PC-3 (cell line): ENCODE measurements around the gene BRCA1. TPM values are rescaled to one million over a fixed set of nuclear protein-coding genes. Genes with fewer than 3 reads are reported as not detected.

Experiments
- ATAC-seq: fragments of 200-7000 bp; cut with Tn5 transposase; 2 replicates; pipeline ENCODE4 v1.9.1; 2020; ENCODE audit warnings: mild to moderate bottlenecking, moderate library complexity
- BruUV-seq: library from RNA; stranded (reverse); fragments of 400-500 nt; replicated peaks from 2 replicates; lab custom pipeline; 2021; lab: Mats Ljungman, UMichigan
- CTCF ChIA-PET: fragments of 300-600 bp; sonication (Branson Sonifier 250); formaldehyde crosslinking; loops from one replicate; lab custom pipeline; 2022; ENCODE audit warnings: antibody characterized with exemption; lab: Charles Lee
- POLR2A ChIA-PET: fragments of 300-600 bp; sonication (Branson Sonifier 250); formaldehyde crosslinking; loops from one replicate; lab custom pipeline; 2022; ENCODE audit warnings: antibody characterized with exemption; ENCODE audit not compliant: unreplicated experiment; lab: Charles Lee
- DNase-seq: peaks from one replicate; pipeline ENCODE4 v3.0.0-alpha.2; 2015
- H2AFZ ChIP-seq: fragments of 300-600 bp; sonication (generic); 2 replicates; pipeline ENCODE4 v1.6.0; 2016; ENCODE audit warnings: antibody characterized with exemption, low read length
- H3F3A ChIP-seq: fragments of 300-600 bp; sonication (generic); one replicate; pipeline ENCODE4 v1.6.0; 2017; ENCODE audit warnings: antibody characterized with exemption, low read length, control low read depth, mild to moderate bottlenecking; ENCODE audit not compliant: unreplicated experiment
- H3K27ac ChIP-seq: fragments of 300-600 bp; sonication (generic); 2 replicates; pipeline ENCODE4 v1.5.1; 2016; ENCODE audit warnings: mild to moderate bottlenecking, low read length
- H3K27me3 ChIP-seq: fragments of 300-600 bp; sonication (generic); 2 replicates; pipeline ENCODE4 v1.6.1; 2016; ENCODE audit warnings: low read length, mixed read lengths
- H3K36me3 ChIP-seq: fragments of 300-600 bp; sonication (generic); 2 replicates; pipeline ENCODE4 v1.6.1; 2016; ENCODE audit warnings: low read depth, mixed run types, low read length, mixed read lengths
- H3K4me1 ChIP-seq: fragments of 300-600 bp; sonication (generic); 2 replicates; pipeline ENCODE4 v1.5.1; 2016; ENCODE audit warnings: low read length; ENCODE audit not compliant: insufficient read depth
- H3K4me2 ChIP-seq: fragments of 300-600 bp; sonication (generic); 2 replicates; pipeline ENCODE4 v1.6.0; 2016; ENCODE audit warnings: low read length
- H3K4me3 ChIP-seq: fragments of 300-600 bp; sonication (generic); 2 replicates; pipeline ENCODE4 v1.5.1; 2016; ENCODE audit warnings: mild to moderate bottlenecking, low read length, mixed read lengths
- H3K79me2 ChIP-seq: fragments of 300-600 bp; sonication (generic); 2 replicates; pipeline ENCODE4 v1.6.1; 2017; ENCODE audit warnings: low read length, mixed read lengths
- H3K9ac ChIP-seq: fragments of 300-600 bp; sonication (generic); 2 replicates; pipeline ENCODE4 v1.6.0; 2016; ENCODE audit warnings: mild to moderate bottlenecking, low read length
- H3K9me2 ChIP-seq: fragments of 300-600 bp; sonication (generic); replicated peaks from 2 replicates; pipeline ENCODE4 v1.6.1; 2016; ENCODE audit warnings: mixed run types, low read length, mixed read lengths
- H3K9me3 ChIP-seq: fragments of 300-600 bp; sonication (generic); 2 replicates; pipeline ENCODE4 v1.6.1; 2016; ENCODE audit warnings: low read length, mixed read lengths
- H4K20me1 ChIP-seq: fragments of 300-600 bp; sonication (generic); 2 replicates; pipeline ENCODE4 v1.6.1; 2016; ENCODE audit warnings: low read length, mixed read lengths
- EZH2 ChIP-seq: fragments of 300-600 bp; sonication (generic); IDR thresholded peaks from one replicate; pipeline ENCODE4 v1.6.1; 2017; ENCODE audit warnings: antibody characterized with exemption, mild to moderate bottlenecking, low read length; ENCODE audit not compliant: unreplicated experiment
- EZH2phosphoT487 ChIP-seq: fragments of 300-600 bp; sonication (generic); IDR thresholded peaks from 2 replicates; pipeline ENCODE4 v1.6.1; 2018; ENCODE audit warnings: mild to moderate bottlenecking, antibody characterized with exemption, low read length, borderline replicate concordance
- intact Hi-C: fragments of 100-400 bp; cut with micrococcal nuclease; formaldehyde crosslinking; loops from 2 replicates; pipeline ENCODE4 v1.9.0; 2023
- total RNA-seq: library from RNA; depleted of rRNA; stranded (reverse); fragments of >200 nt; gene quantifications from 2 replicates; pipeline ENCODE4 v1.2.3, GENCODE V29; 2014
- TF ChIP-seq, protein P1 (sequence below): fragments of 300-600 bp; sonication (generic); conservative IDR thresholded peaks from 2 replicates; pipeline ENCODE4 v1.5.1; 2017; ENCODE audit warnings: antibody characterized with exemption, low read depth, mild to moderate bottlenecking, low read length

BRCA1 gene
- total RNA-seq, 1 experiment from 2014 or later = 36.3 TPM

DNA sequence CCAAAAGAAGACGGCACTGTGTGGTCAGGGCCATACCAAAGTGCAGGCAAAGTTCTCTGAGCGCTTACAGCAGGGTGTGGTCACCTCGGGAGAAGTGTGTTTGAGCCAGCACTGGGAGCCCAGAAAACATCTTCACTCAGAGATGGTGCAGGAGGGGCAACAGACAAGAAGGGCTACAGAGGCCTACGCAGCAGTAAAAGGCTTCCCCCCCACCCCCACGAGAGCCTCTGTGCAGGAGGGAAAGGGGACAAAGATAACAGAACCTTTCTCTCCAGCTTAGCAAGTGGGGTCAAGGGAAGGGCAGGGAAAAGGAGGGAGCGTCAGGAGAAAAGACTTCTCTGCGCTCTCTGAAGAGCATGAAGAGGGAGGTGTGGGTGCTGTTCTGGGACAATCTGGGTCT, 105.7 kb downstream of the BRCA1 start:
- no TSS peak for BruUV-seq
- DNase-seq = no peak
- intact Hi-C loops = no loop called here

DNA sequence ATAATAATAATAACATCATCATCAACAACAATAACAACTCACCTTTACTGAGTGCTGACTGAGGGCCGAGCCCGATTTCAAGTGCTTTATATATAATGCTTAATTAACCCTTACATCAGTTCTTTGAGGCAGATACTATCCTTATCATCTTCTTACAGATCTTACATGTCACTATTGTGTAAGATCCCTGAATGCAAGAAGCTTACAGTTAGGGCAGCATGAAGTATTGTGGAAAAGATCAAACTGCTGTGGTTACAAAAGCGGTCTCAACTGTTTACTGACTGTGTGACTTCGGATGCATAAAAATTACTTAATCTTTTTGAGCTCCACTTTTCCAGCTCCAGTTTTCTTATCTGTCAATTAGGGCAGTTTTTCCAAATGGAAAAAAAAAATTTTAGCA, 106.2 kb downstream of the BRCA1 start:
- ChIA-PET POLR2A (no interaction called here), CTCF (interaction anchor here (0.6 kb wide), 1 partner anchor 958 kb away, joined by 3 read pairs; no protein-coding TSS in a partner anchor)
- Histone ChIP-seq H3K4me1 (peaks cover 5% of the 10 kb centered on the region), H3K4me2 (no peak overlapping the region), H3K9ac (no peak overlapping the region), H3K9me3 (no peaks in the 10 kb centered on the region), H3K27ac (no peak overlapping the region), H3K9me2 (no peaks in the 10 kb centered on the region), H3K27me3 (no peaks in the 10 kb centered on the region), H4K20me1 (no peaks in the 10 kb centered on the region), H3K36me3 (no peaks in the 10 kb centered on the region), H3K79me2 (peaks cover 13% of the 10 kb centered on the region; the same call in 1 of the 2 replicates), H3K4me3 (no peak overlapping the region), H3F3A (no peaks in the 10 kb centered on the region), H2AFZ (no peak overlapping the region)
- no TSS peak for BruUV-seq
- ATAC-seq = no peak
- TF ChIP-seq, protein P1, sequence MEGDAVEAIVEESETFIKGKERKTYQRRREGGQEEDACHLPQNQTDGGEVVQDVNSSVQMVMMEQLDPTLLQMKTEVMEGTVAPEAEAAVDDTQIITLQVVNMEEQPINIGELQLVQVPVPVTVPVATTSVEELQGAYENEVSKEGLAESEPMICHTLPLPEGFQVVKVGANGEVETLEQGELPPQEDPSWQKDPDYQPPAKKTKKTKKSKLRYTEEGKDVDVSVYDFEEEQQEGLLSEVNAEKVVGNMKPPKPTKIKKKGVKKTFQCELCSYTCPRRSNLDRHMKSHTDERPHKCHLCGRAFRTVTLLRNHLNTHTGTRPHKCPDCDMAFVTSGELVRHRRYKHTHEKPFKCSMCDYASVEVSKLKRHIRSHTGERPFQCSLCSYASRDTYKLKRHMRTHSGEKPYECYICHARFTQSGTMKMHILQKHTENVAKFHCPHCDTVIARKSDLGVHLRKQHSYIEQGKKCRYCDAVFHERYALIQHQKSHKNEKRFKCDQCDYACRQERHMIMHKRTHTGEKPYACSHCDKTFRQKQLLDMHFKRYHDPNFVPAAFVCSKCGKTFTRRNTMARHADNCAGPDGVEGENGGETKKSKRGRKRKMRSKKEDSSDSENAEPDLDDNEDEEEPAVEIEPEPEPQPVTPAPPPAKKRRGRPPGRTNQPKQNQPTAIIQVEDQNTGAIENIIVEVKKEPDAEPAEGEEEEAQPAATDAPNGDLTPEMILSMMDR = no peak
- no peak for TF ChIP-seq EZH2
- TF ChIP-seq EZH2phosphoT487 = no peak
- intact Hi-C loops = no loop called here
- DNase-seq = no peak

More for the DNA sequence above, 105.7 kb downstream of the BRCA1 start:
- no peaks in the 10 kb centered on the region for H3F3A ChIP-seq
- peaks cover 13% of the 10 kb centered on the region; the same call in 1 of the 2 replicates for H3K79me2 ChIP-seq
- ChIA-PET CTCF (interaction anchor here (0.6 kb wide), 1 partner anchor 958 kb away, joined by 3 read pairs; no protein-coding TSS in a partner anchor), POLR2A (no interaction called here)
- H3K36me3 ChIP-seq = no peaks in the 10 kb centered on the region
- no peaks in the 10 kb centered on the region for H3K9me3 ChIP-seq
- no peak overlapping the region for H2AFZ ChIP-seq
- H3K9ac ChIP-seq = no peak overlapping the region
- H3K9me2 ChIP-seq = no peaks in the 10 kb centered on the region
- H3K4me1 ChIP-seq = peaks cover 5% of the 10 kb centered on the region
- no peak for ATAC-seq
- H3K4me2 ChIP-seq = no peak overlapping the region
- H4K20me1 ChIP-seq = no peaks in the 10 kb centered on the region
- no peak overlapping the region for H3K27ac ChIP-seq
- H3K4me3 ChIP-seq = no peak overlapping the region
- no peaks in the 10 kb centered on the region for H3K27me3 ChIP-seq
- TF ChIP-seq, protein P1 = no peak
- TF ChIP-seq EZH2 (no peak), EZH2phosphoT487 (no peak)

DNA sequence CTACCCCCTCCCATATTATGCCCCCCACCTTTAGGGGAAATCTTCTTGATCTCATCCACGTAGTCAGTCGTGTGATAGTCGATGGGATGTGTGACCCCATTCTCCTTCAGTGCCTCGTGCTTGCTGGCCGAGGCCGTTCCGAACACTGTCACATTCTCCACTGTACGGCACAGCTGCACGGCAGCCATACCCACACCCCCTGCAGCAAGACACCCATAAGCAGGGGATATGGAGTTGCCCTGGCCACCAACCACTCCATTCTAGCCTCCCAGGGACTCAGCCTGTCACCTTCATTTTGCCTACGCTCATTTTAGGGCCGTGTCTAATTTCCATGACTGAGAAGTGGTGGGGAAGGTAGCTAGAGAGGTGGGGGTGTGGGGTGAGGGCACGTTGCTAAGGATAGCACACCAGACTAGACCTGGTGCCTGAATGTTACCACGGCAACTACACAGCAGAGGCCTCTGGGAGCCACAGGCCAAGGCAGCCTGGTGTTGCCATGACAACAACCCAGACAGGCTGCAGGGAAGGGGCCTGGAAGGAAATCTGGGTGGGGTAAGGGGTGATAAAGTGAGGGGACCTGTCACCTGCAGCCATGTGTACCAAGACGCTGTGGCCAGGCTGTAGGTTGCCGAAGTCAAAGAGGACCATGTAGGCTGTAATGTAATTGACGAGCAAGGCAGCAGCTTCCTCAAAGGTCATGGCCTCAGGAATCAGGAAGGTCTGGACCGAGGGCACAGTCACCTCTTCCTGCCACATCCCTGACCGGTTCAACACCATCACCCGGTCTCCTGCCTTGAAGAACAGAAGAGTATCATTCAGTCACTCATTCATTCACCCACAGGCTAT, 106.9 kb downstream of the BRCA1 start:
- Histone ChIP-seq H3K4me3 (no peak overlapping the region), H3K4me2 (no peak overlapping the region), H3K9me3 (no peaks in the 10 kb centered on the region), H3K9ac (no peak overlapping the region), H3K27me3 (no peaks in the 10 kb centered on the region), H3K9me2 (no peaks in the 10 kb centered on the region), H3K4me1 (peaks cover 5% of the 10 kb centered on the region), H3K79me2 (peaks cover 13% of the 10 kb centered on the region; the same call in 1 of the 2 replicates), H3F3A (no peaks in the 10 kb centered on the region), H2AFZ (no peak overlapping the region), H4K20me1 (no peaks in the 10 kb centered on the region), H3K36me3 (no peaks in the 10 kb centered on the region), H3K27ac (no peak overlapping the region)
- ATAC-seq = no peak
- ChIA-PET POLR2A (interaction anchor here (0.6 kb wide), 1 partner anchor 12 kb away, joined by 10 read pairs; no protein-coding TSS in a partner anchor), CTCF (no interaction called here)
- no peak for DNase-seq
- no TSS peak for BruUV-seq
- intact Hi-C loops = no loop called here
- TF ChIP-seq EZH2phosphoT487 (no peak), EZH2 (no peak)
- TF ChIP-seq, protein P1 = no peak
